Fibroblast of pulmonary artery (primary cell): ENCODE measurements around the gene BMP7.
"Not testable (repeated sequence)": the region's sequence is repeated elsewhere in the genome, so short reads cannot be mapped to it uniquely, and the experiment has no call there.

Experiments used
- DNase-seq: peaks from one replicate; pipeline ENCODE4 v3.0.0-alpha.2; 2010; ENCODE audit warnings: low read depth
- H3K4me3 ChIP-seq: replicated peaks from 2 replicates; pipeline ENCODE4 v1.5.1; 2011; ENCODE audit warnings: low read depth, mild to moderate bottlenecking, control low read depth, low read length, moderate library complexity
- CTCF ChIP-seq: IDR thresholded peaks from 2 replicates; pipeline ENCODE4 v1.5.1; 2011; ENCODE audit warnings: mild to moderate bottlenecking, control low read depth, low read length, inconsistent platforms; ENCODE audit errors: missing control alignments

Gene BMP7

GRCh38 chr20:57287901-57288300, 21.5 kb upstream of the BMP7 start:
- TF ChIP-seq CTCF = no peak
- no peak for DNase-seq
- H3K4me3 ChIP-seq = no peak overlapping the region

GRCh38 chr20:57287007-57287880, 20.8 kb upstream of the BMP7 start:
- H3K4me3 ChIP-seq = no peak overlapping the region
- no peak for DNase-seq

GRCh38 chr20:57283860-57284259, 17.4 kb upstream of the BMP7 start:
- H3K4me3 ChIP-seq = no peak overlapping the region
- DNase-seq = no peak
- no peak for TF ChIP-seq CTCF

More at GRCh38 chr20:57287007-57287880, 20.8 kb upstream of the BMP7 start:
- no peak for TF ChIP-seq CTCF

- H3K4me3 ChIP-seq = no peak overlapping the region
- DNase-seq = no peak
- no peak for TF ChIP-seq CTCF
Observed at GRCh38 chr20:57282670-57283361, 16.4 kb upstream of the BMP7 start.

GRCh38 chr20:57281900-57282299, 15.5 kb upstream of the BMP7 start:
- no peak for DNase-seq
- no peak overlapping the region for H3K4me3 ChIP-seq
- TF ChIP-seq CTCF = no peak

- H3K4me3 ChIP-seq = no peak overlapping the region
- no peak for DNase-seq
- TF ChIP-seq CTCF = no peak
Observed at GRCh38 chr20:57280221-57280620, 13.8 kb upstream of the BMP7 start.

- DNase-seq, H3K4me3 ChIP-seq: not testable (repeated sequence)
Observed at GRCh38 chr20:57279548-57279947, 13.1 kb upstream of the BMP7 start.
